Motor neuron (in vitro differentiated cells): ENCODE results near the gene BICD2. TPM values are rescaled to one million over a fixed set of nuclear protein-coding genes. Genes with fewer than 3 reads are reported as not detected.

Source experiments
- ATAC-seq, 8 experiments: fragments of 200-7000 bp; cut with Tn5 transposase; replicated peaks in 6 of 8; 2 replicates each; pipeline ENCODE4 v1.8.0; 2021; ENCODE audit warnings: mild to moderate bottlenecking in 8 of 8, moderate library complexity in 8 of 8
- H3K27ac ChIP-seq, 2 donors: fragments of 250-450 bp; sonication (Bioruptor Pico); 2 replicates each; pipeline ENCODE4 v1.9.0; 2021; ENCODE audit warnings: antibody characterized with exemption in 2 of 2, mild to moderate bottlenecking in 2 of 2, moderate library complexity in 1 of 2
- H3K4me1 ChIP-seq, 2 donors: fragments of 250-450 bp; sonication (Bioruptor Pico); replicated peaks in 1 of 2; 2 replicates each; pipeline ENCODE4 v1.6.1; 2021; ENCODE audit warnings: antibody characterized with exemption in 2 of 2, mild to moderate bottlenecking in 2 of 2, moderate library complexity in 1 of 2
- H3K4me3 ChIP-seq, 5 donors: fragments of 250-450 bp; sonication (Bioruptor Pico); 2 replicates each; pipeline ENCODE4 v1.9.0; 2021; ENCODE audit warnings: antibody characterized with exemption in 5 of 5, mild to moderate bottlenecking in 5 of 5, moderate library complexity in 4 of 5
- WGBS, 10 experiments: fragments of 450-650 bp; shearing (Covaris generic); methylation state at CpG; one replicate each; pipeline ENCODE4 v1.0.0; 2022; 5-methylcytosine and 5-hydroxymethylcytosine counted together
- in situ Hi-C, 9 experiments: fragments of 400-800 bp; cut with MboI; loops; one replicate each; pipeline ENCODE4 v1.15.0; 2021; ENCODE audit warnings: low sequenced_read_pairs in 9 of 9, low pct_unique_long_range_greater_than_20kb in 2 of 9; ENCODE audit not compliant: unreplicated experiment in 9 of 9
- total RNA-seq, 8 experiments: library from RNA; unstranded; fragments of 300-600 nt; gene quantifications; 2 replicates each; pipeline versions ENCODE4 v1.2.3 to v1.2.4, GENCODE V29; 2022

Gene BICD2
- total RNA-seq, 8 experiments from 2014 or later: 17.3 to 89.4 (median 23.7) TPM

- in situ Hi-C loops: no loop called here
- H3K4me1 ChIP-seq: no peaks in the 10 kb centered on the region
- 78 to 100% (median 84%) methylated on average over 1 to 2 of the region's 3 CpGs; no CpG with 5 or more reads in 6 of the 10 experiments for WGBS, 10 experiments
- no peak overlapping the region for H3K4me3 ChIP-seq
- ATAC-seq: no peak
- no peak overlapping the region for H3K27ac ChIP-seq
These were observed 54.3 kb downstream of the BICD2 start for GRCh38 chr9:92710368-92710767.

DNA sequence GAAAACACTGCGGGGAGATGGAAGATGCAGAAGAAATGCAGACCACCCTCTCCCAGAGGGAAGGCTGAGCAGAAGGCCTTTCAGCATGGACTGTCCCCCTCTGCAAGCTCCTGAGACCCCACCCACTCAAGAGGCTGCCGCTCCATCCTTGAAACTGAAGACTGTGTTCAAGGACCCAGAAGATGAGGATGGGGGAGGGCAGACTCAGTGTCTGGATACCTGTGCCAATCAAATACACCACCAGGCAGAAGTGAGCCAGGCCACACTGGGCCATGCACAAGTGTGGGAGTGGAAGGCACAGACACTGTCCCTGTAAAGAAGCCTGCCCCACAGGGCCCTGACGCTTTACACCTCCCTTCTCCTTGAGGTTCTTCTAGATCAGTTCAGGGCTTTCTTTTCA, 54.7 kb downstream of the BICD2 start:
- Histone ChIP-seq H3K4me3 (no peak overlapping the region), H3K27ac (no peak overlapping the region), H3K4me1 (no peaks in the 10 kb centered on the region)
- in situ Hi-C loops: no loop called here
- ATAC-seq: no peak
- 88 to 100% (median 100%) methylated on average over 1 to 3 of the region's 3 CpGs; no CpG with 5 or more reads in 5 of the 10 experiments for WGBS, 10 experiments

DNA sequence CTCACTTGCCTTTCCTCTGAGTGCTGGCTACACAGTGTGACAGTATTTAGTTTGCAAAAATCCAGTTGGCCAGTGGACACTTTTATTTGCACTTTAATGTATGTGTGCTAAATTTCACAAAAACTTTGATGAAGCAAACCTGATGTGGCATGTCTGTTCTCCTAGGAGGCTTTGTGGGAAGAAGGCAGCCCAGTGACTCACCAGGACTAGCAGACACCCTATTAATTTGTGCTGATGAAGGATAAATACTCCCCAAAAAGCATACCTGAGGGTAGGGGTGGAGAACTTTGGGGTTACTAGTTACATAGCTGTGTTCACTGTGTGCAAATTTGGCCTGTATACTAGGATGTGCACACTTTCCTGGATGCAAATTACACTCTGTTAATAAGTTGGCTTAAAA, 55.4 kb downstream of the BICD2 start:
- Histone ChIP-seq H3K4me3 (no peak overlapping the region), H3K27ac (no peak overlapping the region), H3K4me1 (no peaks in the 10 kb centered on the region)
- ATAC-seq: no peak
- in situ Hi-C loops: no loop called here

DNA sequence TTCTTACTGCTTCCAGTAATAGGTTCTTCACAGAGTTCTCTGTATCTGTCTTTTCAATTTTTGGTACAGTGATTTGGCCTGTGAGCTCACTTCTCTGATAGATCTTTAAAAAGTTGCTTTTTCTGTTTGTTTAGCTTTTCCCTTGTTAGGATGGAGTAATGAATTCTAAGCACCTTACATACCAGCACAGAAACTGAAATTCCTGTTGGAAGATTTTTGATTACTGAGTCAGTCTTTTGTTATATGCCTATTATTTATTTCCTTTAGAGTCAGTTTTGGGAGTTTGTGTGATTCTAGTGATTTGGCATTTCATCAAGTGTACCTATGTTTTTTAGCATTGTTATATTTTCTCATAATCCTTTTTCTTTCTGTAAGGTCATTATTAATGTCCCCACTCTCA, 57.1 kb downstream of the BICD2 start:
- in situ Hi-C loops: no loop called here
- ATAC-seq: no peak
- H3K4me1 ChIP-seq: no peaks in the 10 kb centered on the region

GRCh38 chr9:92706218-92706940, 58.3 kb downstream of the BICD2 start:
- in situ Hi-C loops: no loop called here
- no peak overlapping the region for H3K4me3 ChIP-seq
- 43 to 100% (median 100%) methylated on average over 1 to 2 of the region's 3 CpGs; no CpG with 5 or more reads in 5 of the 10 experiments for WGBS, 10 experiments
- no peaks in the 10 kb centered on the region for H3K4me1 ChIP-seq
- H3K27ac ChIP-seq: no peak overlapping the region
- ATAC-seq: peak in 3 of 8 experiments; percentile 63 to 84 (median 78)

More for the DNA sequence above, 57.1 kb downstream of the BICD2 start:
- no peak overlapping the region for H3K27ac ChIP-seq
- H3K4me3 ChIP-seq: no peak overlapping the region

- 30 to 100% (median 81%) methylated on average over 1 to 2 of the region's 2 CpGs; no CpG with 5 or more reads in 2 of the 10 experiments for WGBS, 10 experiments
- in situ Hi-C loops: no loop called here
- no peaks in the 10 kb centered on the region for H3K4me1 ChIP-seq
- no peak overlapping the region for H3K4me3 ChIP-seq
- no peak for ATAC-seq
- H3K27ac ChIP-seq: no peak overlapping the region
These were observed 60.1 kb downstream of the BICD2 start for GRCh38 chr9:92704528-92704927.

DNA sequence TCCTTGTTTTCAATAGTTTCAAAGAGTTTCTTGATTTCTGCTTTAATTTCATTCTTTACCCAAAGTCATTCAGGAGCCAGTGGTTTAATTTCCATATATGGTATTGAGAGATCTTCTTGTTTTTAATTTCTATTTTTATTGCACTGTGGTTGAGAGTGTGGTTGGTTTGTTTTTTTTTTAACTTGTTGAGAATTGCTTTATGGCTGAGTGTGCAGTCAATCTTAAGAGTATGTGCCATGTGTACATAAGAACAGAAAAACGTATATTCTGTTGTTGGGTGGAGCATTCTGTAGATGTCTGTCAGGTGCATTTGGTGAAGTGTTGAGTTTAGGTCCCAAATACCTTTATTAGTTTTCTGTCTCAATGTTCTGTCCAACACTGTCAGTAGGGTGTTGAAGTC, 68.0 kb downstream of the BICD2 start:
- in situ Hi-C loops: loop anchor here in 1 of 9 experiments (25.0 kb wide), 1 partner anchor 91 kb away; no protein-coding TSS in a partner anchor
- Histone ChIP-seq H3K27ac (no peak overlapping the region), H3K4me3 (no peak overlapping the region), H3K4me1 (no peaks in the 10 kb centered on the region)
- WGBS, 10 experiments: 0 to 100% (median 80%) methylated on average over 1 of the region's 1 CpG; no CpG with 5 or more reads in 3 of the 10 experiments
- no peak for ATAC-seq

- H3K27ac ChIP-seq: no peak overlapping the region
- WGBS, 10 experiments: 0 to 100% (median 71%) methylated on average over 1 to 2 of the region's 3 CpGs; no CpG with 5 or more reads in 2 of the 10 experiments
- in situ Hi-C loops: loop anchor here in 1 of 9 experiments (25.0 kb wide), 1 partner anchor 100 kb away; no protein-coding TSS in a partner anchor
- H3K4me3 ChIP-seq: no peak overlapping the region
- peak in 2 of 8 experiments; percentile 47 to 67 for ATAC-seq
- no peaks in the 10 kb centered on the region for H3K4me1 ChIP-seq
These were observed 77.7 kb downstream of the BICD2 start for GRCh38 chr9:92686954-92687353.

DNA sequence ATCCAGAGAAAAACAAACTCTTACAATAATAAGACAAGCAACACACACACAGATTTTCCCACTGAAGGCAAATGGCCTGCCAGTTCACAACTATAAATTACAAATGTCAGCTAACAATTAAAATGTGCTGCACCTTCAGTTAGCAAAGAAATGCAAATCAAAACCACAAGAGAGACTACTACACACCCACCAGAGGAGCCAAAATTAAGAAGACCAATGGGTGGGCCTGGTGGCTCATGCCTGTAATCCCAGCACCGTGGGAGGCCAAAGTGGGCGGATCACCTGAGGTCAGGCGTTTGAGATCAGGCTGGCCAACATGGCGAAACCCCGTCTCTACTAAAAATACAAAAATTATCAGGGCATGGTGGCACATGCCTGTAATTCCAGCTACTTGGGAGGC, 79.6 kb downstream of the BICD2 start:
- no peak for ATAC-seq
- H3K4me3 ChIP-seq: no peak overlapping the region
- in situ Hi-C loops: loop anchor here in 1 of 9 experiments (25.0 kb wide), 1 partner anchor 102 kb away; no protein-coding TSS in a partner anchor
- no peak overlapping the region for H3K27ac ChIP-seq
- 40 to 100% (median 64%) methylated on average over 1 to 4 of the region's 5 CpGs; no CpG with 5 or more reads in 5 of the 10 experiments for WGBS, 10 experiments
- no peaks in the 10 kb centered on the region for H3K4me1 ChIP-seq

DNA sequence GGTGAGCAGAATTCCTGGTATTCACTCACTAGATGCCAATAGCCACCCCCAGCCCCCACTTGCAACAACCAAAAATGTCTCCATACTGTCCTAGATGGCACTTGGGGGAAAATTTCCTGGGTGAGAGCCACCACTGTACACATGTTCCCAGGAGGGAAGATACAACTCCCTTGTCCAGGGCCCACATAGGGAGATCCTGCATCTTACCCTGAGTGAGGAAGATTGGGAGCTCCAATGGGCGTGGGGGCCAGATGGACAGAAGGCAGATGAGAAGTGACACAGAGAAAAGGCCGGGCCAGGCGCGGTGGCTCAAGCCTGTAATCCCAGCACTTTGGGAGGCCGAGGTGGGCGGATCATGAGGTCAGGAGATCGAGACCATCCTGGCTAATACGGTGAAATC, 82.4 kb downstream of the BICD2 start:
- in situ Hi-C loops: loop anchor here in 1 of 9 experiments (25.0 kb wide), 1 partner anchor 105 kb away; no protein-coding TSS in a partner anchor
- H3K27ac ChIP-seq: no peak overlapping the region
- peaks cover 6 to 7% of the 10 kb centered on the region in 2 donors for H3K4me1 ChIP-seq
- WGBS, 10 experiments: 93 to 100% methylated on average over 1 to 3 of the region's 8 CpGs; no CpG with 5 or more reads in 8 of the 10 experiments
- H3K4me3 ChIP-seq: no peak overlapping the region
- ATAC-seq: no peak

- peak in 3 of 8 experiments; percentile 78 to 88 (median 78) for ATAC-seq
- Histone ChIP-seq H3K4me1 (peaks cover 6 to 7% of the 10 kb centered on the region in 2 donors), H3K27ac (no peak overlapping the region), H3K4me3 (no peak overlapping the region)
- WGBS, 10 experiments: 0 to 95% (median 53%) methylated on average over 1 to 10 of the region's 12 CpGs; no CpG with 5 or more reads in 4 of the 10 experiments
- in situ Hi-C loops: loop anchor here in 1 of 9 experiments (25.0 kb wide), 1 partner anchor 107 kb away; no protein-coding TSS in a partner anchor
These were observed 84.2 kb downstream of the BICD2 start for GRCh38 chr9:92680166-92681119.

DNA sequence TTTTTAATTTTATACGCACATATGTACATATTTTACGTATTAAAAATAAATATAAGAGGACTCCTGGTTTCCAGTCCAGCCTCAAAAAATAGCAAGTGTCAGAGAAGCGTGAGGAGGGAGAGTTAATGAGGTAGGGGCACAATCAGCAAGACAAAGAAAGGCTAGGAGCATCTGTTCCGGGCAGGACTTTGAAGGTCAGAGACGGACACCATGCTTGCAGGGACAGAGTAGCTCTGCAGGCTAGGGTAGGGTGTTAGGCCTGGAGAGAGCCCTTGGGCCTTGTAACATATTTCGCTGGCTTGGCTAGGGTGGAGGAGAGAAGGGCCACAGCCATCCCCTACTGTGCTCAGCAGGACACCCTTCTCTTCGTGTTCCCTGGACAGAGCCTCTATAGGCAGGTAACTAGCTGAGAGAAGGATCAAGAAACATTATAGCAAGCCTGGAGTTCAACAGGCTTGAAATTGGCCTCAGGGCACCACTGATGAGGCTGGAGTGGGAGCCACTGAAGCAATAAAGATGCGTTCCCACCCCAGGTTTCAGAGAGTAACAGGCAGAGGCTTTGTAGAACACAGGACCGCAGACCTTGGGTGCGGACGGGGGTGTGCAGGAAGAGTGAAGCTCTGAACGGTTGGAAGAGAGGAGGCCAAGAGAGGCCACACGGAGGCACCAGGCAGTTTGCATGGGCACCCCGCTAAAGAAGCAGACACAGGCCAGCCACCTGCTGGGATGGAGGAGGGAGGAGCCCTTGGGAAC, 85.0 kb downstream of the BICD2 start:
- H3K27ac ChIP-seq: no peak overlapping the region
- peaks cover 6 to 7% of the 10 kb centered on the region in 2 donors for H3K4me1 ChIP-seq
- WGBS, 10 experiments: 16 to 94% (median 55%) methylated on average over 1 to 14 of the region's 14 CpGs; no CpG with 5 or more reads in 1 of the 10 experiments
- H3K4me3 ChIP-seq: no peak overlapping the region
- peak in 3 of 8 experiments; percentile 2 to 42 (median 39) for ATAC-seq
- in situ Hi-C loops: loop anchor here in 1 of 9 experiments (25.0 kb wide), 1 partner anchor 108 kb away; no protein-coding TSS in a partner anchor
